K562 treated with DMSO at 1 percent for 12 hours (cell line): ENCODE data around the gene C1QTNF9. TPM values are rescaled to one million over a fixed set of nuclear protein-coding genes. Genes with fewer than 3 reads are reported as not detected.

ENCODE experiments used
- total RNA-seq: library from RNA; unstranded; fragments of 300-600 nt; gene quantifications from 2 replicates; pipeline ENCODE4 v1.2.3, GENCODE V29; 2022; ENCODE audit not compliant: insufficient read depth

C1QTNF9 gene
- not detected in 2 replicates for total RNA-seq

DNA sequence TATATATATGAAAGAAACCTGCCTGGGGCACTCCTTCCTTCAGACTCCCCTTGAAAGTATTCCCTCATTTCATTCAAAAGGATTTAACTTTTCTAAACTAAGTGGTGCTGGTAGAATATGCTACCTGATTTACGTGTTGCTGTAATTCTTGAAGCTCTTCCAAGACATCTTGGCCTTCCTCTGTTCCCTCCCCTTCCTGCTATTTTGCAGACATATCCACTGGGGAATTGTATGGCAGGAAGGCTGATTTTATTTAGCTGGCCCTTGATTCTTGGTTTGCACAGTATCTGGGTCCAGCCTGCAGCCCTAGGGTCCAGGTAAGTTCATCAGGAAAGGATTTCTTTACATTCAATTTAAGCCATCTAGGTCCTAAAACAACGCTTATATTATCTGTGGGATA lies at the start of gene C1QTNF9:
Gene C1QTNF9 (plus strand): TSS at position 281 of the 400 bp plus-strand sequence. CDS start 6,424 bp downstream, outside the sequence.

Other genes with a start within 250 kb of the C1QTNF9 start
- gene SPATA13, start 148.9 kb upstream of the C1QTNF9 start, total RNA-seq = not detected in 2 replicates
- gene PARP4, start 203.2 kb downstream of the C1QTNF9 start, total RNA-seq = 13.7 and 46.2 TPM in 2 replicates